Fibroblast of the aortic adventitia (primary cell): ENCODE results near the gene ABCB1. TPM values are rescaled to one million over a fixed set of nuclear protein-coding genes. Genes with fewer than 3 reads are reported as not detected.
"Not testable (repeated sequence)": the region's sequence is repeated elsewhere in the genome, so short reads cannot be mapped to it uniquely, and the experiment has no call there.

Experiments used
- DNase-seq: peaks from one replicate; pipeline ENCODE4 v3.0.0-alpha.2; 2010; ENCODE audit warnings: low read depth
- H3K4me3 ChIP-seq: 2 replicates; pipeline ENCODE4 v1.5.1; 2011; ENCODE audit warnings: low read depth, mild to moderate bottlenecking, control low read depth, low read length, moderate library complexity
- CTCF ChIP-seq: IDR thresholded peaks from 2 replicates; pipeline ENCODE4 v1.5.1; 2011; ENCODE audit warnings: mild to moderate bottlenecking, low read length, control low read depth, inconsistent platforms; ENCODE audit not compliant: insufficient read depth
- total RNA-seq: library from RNA; depleted of rRNA; stranded (reverse); fragments of >200 nt; gene quantifications from 2 replicates; pipeline ENCODE4 v1.2.3, GENCODE V29; 2012; ENCODE audit warnings: low replicate concordance

Gene ABCB1
- total RNA-seq, 1 donor = 0.36 TPM

- no peak overlapping the region for H3K4me3 ChIP-seq
- no peak for TF ChIP-seq CTCF
- no peak for DNase-seq
These were observed 127.5 kb downstream of the ABCB1 start for GRCh38 chr7:87473192-87473591.

- H3K4me3 ChIP-seq = no peak overlapping the region
- TF ChIP-seq CTCF = no peak
- no peak for DNase-seq
These were observed 129.2 kb downstream of the ABCB1 start for GRCh38 chr7:87471473-87471872.

GRCh38 chr7:87469204-87469603, 131.5 kb downstream of the ABCB1 start:
- DNase-seq, H3K4me3 ChIP-seq: not testable (repeated sequence)

- DNase-seq, H3K4me3 ChIP-seq: not testable (repeated sequence)
These were observed 135.2 kb downstream of the ABCB1 start for GRCh38 chr7:87465534-87465880.

GRCh38 chr7:87464830-87465533, 135.7 kb downstream of the ABCB1 start:
- DNase-seq, H3K4me3 ChIP-seq: not testable (repeated sequence)

- no peak for DNase-seq
- TF ChIP-seq CTCF = no peak
- no peak overlapping the region for H3K4me3 ChIP-seq
These were observed 136.7 kb downstream of the ABCB1 start for GRCh38 chr7:87463982-87464381.

GRCh38 chr7:87460444-87460843, 140.2 kb downstream of the ABCB1 start:
- H3K4me3 ChIP-seq, DNase-seq: not testable (repeated sequence)

- H3K4me3 ChIP-seq = no peak overlapping the region
- TF ChIP-seq CTCF = no peak
- no peak for DNase-seq
These were observed 140.7 kb downstream of the ABCB1 start for GRCh38 chr7:87459941-87460340.

GRCh38 chr7:87458148-87458547, 142.5 kb downstream of the ABCB1 start:
- no peak for DNase-seq
- TF ChIP-seq CTCF = no peak
- H3K4me3 ChIP-seq = no peak overlapping the region
